ENCODE results near the gene TTYH2.

The TTYH2 gene

DNA sequence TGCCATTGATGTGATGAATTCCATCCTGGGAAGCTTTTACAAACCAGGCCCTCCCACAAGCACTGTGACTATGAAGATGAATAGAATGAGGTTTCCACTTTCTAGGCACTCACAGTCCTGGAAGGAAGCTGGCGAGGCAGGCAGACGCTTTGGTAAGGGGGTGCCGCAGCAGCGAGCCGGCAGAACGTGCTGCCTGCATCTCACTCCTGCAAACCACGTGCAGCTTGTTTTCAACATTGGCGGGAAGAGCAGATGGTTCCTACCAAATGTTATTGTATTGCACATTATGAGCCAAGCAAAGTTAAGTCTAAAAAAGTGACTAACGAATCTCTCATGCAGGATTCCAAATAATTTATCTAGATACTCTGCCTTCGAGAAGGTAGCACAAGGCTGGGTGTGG, 57.0 kb downstream of the TTYH2 start:
- no peak for TF ChIP-seq CTCF (IDR thresholded peaks at IDR 0.05; ENCODE audit: low read length, missing control alignments)
- H3K4me3 ChIP-seq (replicated peaks; ENCODE audit: low read depth, low read length): no peak overlapping the region
- no peak for DNase-seq (ENCODE audit: low read depth)

DNA sequence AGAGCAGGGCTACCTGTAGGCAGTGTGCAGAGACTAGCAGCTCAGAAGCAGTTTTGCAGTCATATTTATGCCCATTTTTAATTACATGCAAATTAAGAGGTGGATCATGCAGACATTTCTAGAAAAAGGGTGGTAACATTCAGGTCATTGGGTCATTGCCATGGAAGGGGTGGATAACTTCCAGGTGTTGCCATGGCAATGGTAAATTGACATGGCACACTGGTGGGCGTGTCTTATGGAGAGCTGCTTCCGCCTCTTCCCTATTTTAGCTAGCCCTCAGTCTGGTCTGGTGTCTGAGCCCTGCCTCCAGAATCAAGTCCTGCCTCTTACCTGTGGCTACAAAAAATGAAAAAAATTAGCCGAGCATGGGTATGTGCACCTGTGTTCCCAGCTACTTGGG, 57.9 kb downstream of the TTYH2 start:
- no peak for DNase-seq (ENCODE audit: low read depth)
- no peak for TF ChIP-seq CTCF (IDR thresholded peaks at IDR 0.05; ENCODE audit: low read length, missing control alignments)
- H3K4me3 ChIP-seq (replicated peaks; ENCODE audit: low read depth, low read length): no peak overlapping the region

DNA sequence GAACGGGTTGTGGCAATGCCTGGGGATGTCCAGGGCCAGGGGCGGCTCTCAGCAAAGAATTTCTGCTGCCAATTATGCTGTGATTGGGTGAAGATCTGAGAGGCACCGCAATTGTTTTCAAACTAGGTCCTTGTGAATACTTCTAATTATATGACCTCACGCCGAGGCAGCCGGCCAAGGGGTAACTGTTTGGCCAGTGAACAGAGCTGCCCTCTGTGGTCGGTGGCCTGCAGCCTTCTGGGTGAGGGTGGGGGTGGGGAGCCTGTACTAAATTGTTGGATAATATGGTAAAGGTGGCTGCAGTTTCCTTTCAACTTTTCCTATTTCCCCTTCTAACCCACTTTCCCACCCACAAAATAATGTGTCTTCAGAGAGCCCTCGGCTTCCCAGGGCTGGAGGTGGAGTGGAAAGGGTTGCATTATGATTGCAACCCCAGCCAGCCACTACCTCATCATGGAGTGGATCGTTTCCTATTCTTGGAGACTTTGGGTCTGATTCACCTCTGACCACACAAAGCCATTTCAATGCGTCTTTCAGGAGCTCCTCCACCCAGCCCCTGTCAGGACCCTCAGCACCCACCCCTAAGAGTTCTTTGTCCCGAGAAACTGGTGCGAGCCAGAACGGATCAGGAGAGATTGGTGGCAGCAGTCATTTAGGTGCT, 58.7 kb downstream of the TTYH2 start:
- TF ChIP-seq CTCF (IDR thresholded peaks at IDR 0.05; ENCODE audit: low read length, missing control alignments): no peak
- H3K4me3 ChIP-seq (replicated peaks; ENCODE audit: low read depth, low read length): no peak overlapping the region
- no peak for DNase-seq (ENCODE audit: low read depth)

DNA sequence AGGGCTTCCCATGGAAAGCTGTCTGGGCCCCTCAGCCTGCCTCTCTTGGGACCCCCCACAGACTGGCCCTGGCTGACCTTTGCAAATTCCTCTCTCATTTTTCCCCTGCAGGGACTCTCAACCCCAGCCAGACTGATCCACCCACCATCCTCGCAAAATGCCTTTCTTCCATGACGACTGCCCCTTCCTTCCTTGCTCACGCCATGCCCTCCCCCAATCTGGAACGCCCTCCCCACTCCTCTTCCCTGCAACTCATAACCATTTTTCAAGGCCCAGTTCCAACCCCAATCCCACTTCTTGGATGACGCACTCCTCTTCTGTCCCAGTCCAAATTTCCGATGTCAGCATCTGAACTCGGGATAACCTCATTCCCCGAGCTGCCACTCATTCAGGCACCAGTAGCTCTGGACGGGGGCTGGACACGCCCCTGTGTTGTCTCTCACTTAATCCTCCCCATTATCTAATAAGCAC, 59.4 kb downstream of the TTYH2 start:
- TF ChIP-seq CTCF (IDR thresholded peaks at IDR 0.05; ENCODE audit: low read length, missing control alignments): no peak
- peak; percentile 38 for DNase-seq (ENCODE audit: low read depth)

GRCh38 chr17:74274060-74274708, 60.8 kb downstream of the TTYH2 start, which contains the start of gene DNAI2:
TSS of gene DNAI2 (plus strand) at chr17:74274234. CDS start at chr17:74281818, 7,584 bp downstream.
- no peak for TF ChIP-seq CTCF (IDR thresholded peaks at IDR 0.05; ENCODE audit: low read length, missing control alignments)
- H3K4me3 ChIP-seq (replicated peaks; ENCODE audit: low read depth, low read length): no peak within 1 kb of the TSS

More for the DNA sequence above, 59.4 kb downstream of the TTYH2 start:
- no peak overlapping the region for H3K4me3 ChIP-seq (replicated peaks; ENCODE audit: low read depth, low read length)

GRCh38 chr17:74274709-74275340, 61.5 kb downstream of the TTYH2 start:
- DNase-seq (ENCODE audit: low read depth): no peak
- no peak for TF ChIP-seq CTCF (IDR thresholded peaks at IDR 0.05; ENCODE audit: low read length, missing control alignments)
- no peak overlapping the region for H3K4me3 ChIP-seq (replicated peaks; ENCODE audit: low read depth, low read length)

More at GRCh38 chr17:74274060-74274708, 60.8 kb downstream of the TTYH2 start, which contains the start of gene DNAI2:
- no peak for DNase-seq (ENCODE audit: low read depth)

Measured in fibroblast of pulmonary artery (primary cell).